Measurements from ENCODE around the gene MBOAT2.

- TF ChIP-seq CTCF (IDR thresholded peaks at IDR 0.05): no peak
- TF ChIP-seq POLR2A (IDR thresholded peaks at IDR 0.05): no peak
These were observed 26.2 kb upstream of the MBOAT2 start for GRCh38 chr2:9029721-9030120.
